ENCODE results near the gene PLEKHH3.

The PLEKHH3 gene

DNA sequence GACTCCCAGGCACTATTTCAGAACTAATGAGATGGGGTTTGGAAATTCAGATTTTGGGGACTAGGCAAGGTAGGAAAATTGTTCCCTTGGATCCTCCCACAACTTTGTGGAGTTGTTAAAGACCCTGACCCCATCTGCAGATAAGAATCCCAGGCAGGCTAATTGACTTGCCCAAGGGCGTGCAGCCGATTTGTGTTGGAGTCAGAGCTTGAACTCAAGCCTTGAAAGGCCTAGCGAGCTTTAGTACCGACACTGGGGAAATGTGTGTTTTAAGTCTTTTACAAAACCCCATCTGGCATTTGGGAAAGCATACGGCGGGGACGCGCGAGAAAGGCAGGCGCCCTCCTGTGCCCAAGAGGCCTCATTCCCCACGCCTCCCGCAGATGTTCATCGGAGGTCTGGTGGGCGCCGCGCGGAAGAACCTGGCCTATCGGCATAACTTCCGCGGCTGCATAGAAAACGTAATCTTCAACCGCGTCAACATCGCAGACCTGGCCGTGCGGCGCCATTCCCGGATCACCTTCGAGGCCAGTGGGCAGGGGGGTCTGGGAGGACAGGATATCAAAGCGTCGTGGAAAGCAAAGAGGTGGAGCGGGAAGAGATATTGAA, 9.8 kb upstream of the PLEKHH3 start:
- Histone ChIP-seq H4K20me1 (ENCODE audit: insufficient read depth, low read length) (no peaks in the 10 kb centered on the region), H3K9ac (ENCODE audit: low read length) (no peak overlapping the region), H3K9me3 (ENCODE audit: insufficient read depth, low read length) (no peaks in the 10 kb centered on the region), H3K27me3 (ENCODE audit: low read depth, low read length) (no peaks in the 10 kb centered on the region), H3K4me1 (ENCODE audit: low read length) (peaks cover 7% of the 10 kb centered on the region), H3K79me2 (ENCODE audit: low read length) (peaks cover 17% of the 10 kb centered on the region), H3K4me2 (ENCODE audit: low read length) (no peak overlapping the region), H3K36me3 (replicated peaks; ENCODE audit: low read depth, low read length) (peaks cover 45% of the 10 kb centered on the region), H2AFZ (ENCODE audit: low read depth, low read length) (no peak overlapping the region), H3K4me3 (ENCODE audit: low read length) (no peak overlapping the region), H3K27ac (ENCODE audit: low read length) (no peak overlapping the region)
- TF ChIP-seq EZH2phosphoT487 (IDR thresholded peaks at IDR 0.05; ENCODE audit: low read depth), result no peak
- TF ChIP-seq, protein P1, sequence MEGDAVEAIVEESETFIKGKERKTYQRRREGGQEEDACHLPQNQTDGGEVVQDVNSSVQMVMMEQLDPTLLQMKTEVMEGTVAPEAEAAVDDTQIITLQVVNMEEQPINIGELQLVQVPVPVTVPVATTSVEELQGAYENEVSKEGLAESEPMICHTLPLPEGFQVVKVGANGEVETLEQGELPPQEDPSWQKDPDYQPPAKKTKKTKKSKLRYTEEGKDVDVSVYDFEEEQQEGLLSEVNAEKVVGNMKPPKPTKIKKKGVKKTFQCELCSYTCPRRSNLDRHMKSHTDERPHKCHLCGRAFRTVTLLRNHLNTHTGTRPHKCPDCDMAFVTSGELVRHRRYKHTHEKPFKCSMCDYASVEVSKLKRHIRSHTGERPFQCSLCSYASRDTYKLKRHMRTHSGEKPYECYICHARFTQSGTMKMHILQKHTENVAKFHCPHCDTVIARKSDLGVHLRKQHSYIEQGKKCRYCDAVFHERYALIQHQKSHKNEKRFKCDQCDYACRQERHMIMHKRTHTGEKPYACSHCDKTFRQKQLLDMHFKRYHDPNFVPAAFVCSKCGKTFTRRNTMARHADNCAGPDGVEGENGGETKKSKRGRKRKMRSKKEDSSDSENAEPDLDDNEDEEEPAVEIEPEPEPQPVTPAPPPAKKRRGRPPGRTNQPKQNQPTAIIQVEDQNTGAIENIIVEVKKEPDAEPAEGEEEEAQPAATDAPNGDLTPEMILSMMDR (IDR thresholded peaks at IDR 0.05; ENCODE audit: low read depth, low read length), result no peak

DNA sequence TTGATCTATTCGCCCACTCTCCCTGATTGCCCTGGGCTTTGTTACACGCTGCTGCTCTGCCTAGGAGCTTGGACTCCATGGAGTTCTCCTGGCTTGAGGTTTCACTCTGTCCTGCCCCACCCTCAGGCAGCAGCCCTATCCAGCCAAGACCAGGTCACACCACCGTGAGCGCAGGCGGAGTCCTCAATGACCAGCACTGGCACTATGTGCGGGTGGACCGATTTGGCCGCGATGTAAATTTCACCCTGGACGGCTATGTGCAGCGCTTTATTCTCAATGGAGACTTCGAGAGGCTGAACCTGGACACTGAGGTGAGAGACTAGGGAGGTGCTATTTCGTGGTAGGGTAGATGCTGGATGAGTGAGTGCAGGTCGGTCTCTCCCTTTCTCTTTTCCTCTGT, 9.0 kb upstream of the PLEKHH3 start:
- no peaks in the 10 kb centered on the region for H3K27me3 ChIP-seq (ENCODE audit: low read depth, low read length)
- H3K4me2 ChIP-seq (ENCODE audit: low read length), result no peak overlapping the region
- TF ChIP-seq, protein P1 (IDR thresholded peaks at IDR 0.05; ENCODE audit: low read depth, low read length), result no peak
- TF ChIP-seq EZH2phosphoT487 (IDR thresholded peaks at IDR 0.05; ENCODE audit: low read depth), result no peak
- H2AFZ ChIP-seq (ENCODE audit: low read depth, low read length), result no peak overlapping the region
- peaks cover 45% of the 10 kb centered on the region for H3K36me3 ChIP-seq (replicated peaks; ENCODE audit: low read depth, low read length)
- no peak overlapping the region for H3K27ac ChIP-seq (ENCODE audit: low read length)
- H4K20me1 ChIP-seq (ENCODE audit: insufficient read depth, low read length), result no peaks in the 10 kb centered on the region
- H3K9ac ChIP-seq (ENCODE audit: low read length), result no peak overlapping the region
- peaks cover 21% of the 10 kb centered on the region for H3K79me2 ChIP-seq (ENCODE audit: low read length)
- no peaks in the 10 kb centered on the region for H3K9me3 ChIP-seq (ENCODE audit: insufficient read depth, low read length)
- peaks cover 14% of the 10 kb centered on the region for H3K4me1 ChIP-seq (ENCODE audit: low read length)
- no peak overlapping the region for H3K4me3 ChIP-seq (ENCODE audit: low read length)

DNA sequence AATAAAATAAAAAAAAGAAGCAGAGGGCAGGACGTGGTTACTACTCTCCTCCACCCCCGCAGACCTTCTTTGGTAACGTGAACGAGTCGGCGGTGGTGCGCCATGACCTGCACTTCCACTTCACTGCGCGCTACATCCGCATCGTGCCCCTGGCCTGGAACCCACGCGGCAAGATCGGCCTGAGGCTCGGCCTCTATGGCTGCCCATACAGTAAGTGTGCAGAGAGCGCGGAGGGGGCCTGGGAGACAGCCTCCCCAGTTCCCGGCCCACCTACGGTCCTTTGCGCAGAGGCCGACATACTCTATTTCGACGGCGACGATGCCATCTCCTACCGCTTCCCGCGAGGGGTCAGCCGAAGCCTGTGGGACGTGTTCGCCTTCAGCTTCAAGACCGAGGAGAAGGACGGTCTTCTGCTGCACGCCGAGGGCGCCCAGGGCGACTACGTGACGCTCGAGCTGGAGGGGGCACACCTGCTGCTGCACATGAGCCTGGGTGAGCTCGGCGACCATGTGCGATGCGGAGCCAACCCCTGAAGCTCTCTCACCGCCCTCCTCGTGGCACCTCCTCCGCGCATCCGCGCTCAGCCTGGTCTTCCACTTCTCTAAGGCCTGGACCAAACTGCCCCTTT, 8.2 kb upstream of the PLEKHH3 start:
- Histone ChIP-seq H3K9me3 (ENCODE audit: insufficient read depth, low read length) (no peaks in the 10 kb centered on the region), H3K79me2 (ENCODE audit: low read length) (peaks cover 27% of the 10 kb centered on the region), H4K20me1 (ENCODE audit: insufficient read depth, low read length) (no peaks in the 10 kb centered on the region), H3K27me3 (ENCODE audit: low read depth, low read length) (no peaks in the 10 kb centered on the region), H3K4me1 (ENCODE audit: low read length) (peaks cover 21% of the 10 kb centered on the region), H3K4me2 (ENCODE audit: low read length) (no peak overlapping the region), H3K9ac (ENCODE audit: low read length) (no peak overlapping the region), H3K27ac (ENCODE audit: low read length) (no peak overlapping the region), H2AFZ (ENCODE audit: low read depth, low read length) (no peak overlapping the region), H3K4me3 (ENCODE audit: low read length) (no peak overlapping the region), H3K36me3 (replicated peaks; ENCODE audit: low read depth, low read length) (peaks cover 39% of the 10 kb centered on the region)
- TF ChIP-seq, protein P1 (IDR thresholded peaks at IDR 0.05; ENCODE audit: low read depth, low read length), result no peak
- no peak for TF ChIP-seq EZH2phosphoT487 (IDR thresholded peaks at IDR 0.05; ENCODE audit: low read depth)

DNA sequence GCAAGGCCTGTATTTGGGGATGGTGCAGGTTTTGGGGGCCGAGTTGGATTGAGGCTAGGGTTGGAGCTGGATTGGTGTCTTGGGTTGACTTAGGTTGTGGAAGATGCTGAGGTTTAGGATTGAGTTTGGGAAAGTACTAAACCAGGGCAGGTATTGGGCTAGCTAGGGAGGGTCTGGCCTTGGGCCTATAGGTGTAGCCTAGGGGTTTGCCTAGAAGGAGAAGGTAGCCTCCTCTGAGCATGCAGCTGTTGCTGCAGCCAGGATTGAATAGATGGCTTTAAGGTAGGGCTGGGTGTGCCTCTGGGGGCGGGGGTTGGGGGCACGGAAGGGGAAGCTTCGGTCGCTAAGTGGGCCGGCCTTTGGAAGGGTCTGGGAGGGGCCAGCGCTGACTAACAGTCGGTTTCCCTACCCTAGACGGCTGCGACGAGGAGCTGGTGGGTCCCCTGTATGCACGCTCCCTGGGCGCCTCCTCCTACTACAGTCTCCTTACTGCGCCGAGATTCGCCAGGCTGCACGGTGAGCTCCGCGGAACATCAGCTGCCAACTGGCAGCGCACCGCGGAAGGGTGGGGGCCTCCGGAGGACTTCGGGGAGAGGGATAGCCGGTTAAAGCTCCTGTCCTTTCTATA, 6.7 kb upstream of the PLEKHH3 start:
- no peaks in the 10 kb centered on the region for H3K27me3 ChIP-seq (ENCODE audit: low read depth, low read length)
- H3K4me3 ChIP-seq (ENCODE audit: low read length), result peak overlapping the region; percentile 82
- no peaks in the 10 kb centered on the region for H3K9me3 ChIP-seq (ENCODE audit: insufficient read depth, low read length)
- H3K4me1 ChIP-seq (ENCODE audit: low read length), result peaks cover 35% of the 10 kb centered on the region
- H4K20me1 ChIP-seq (ENCODE audit: insufficient read depth, low read length), result no peaks in the 10 kb centered on the region
- peak overlapping the region; percentile 85 for H3K9ac ChIP-seq (ENCODE audit: low read length)
- H3K4me2 ChIP-seq (ENCODE audit: low read length), result peak overlapping the region; percentile 99
- peaks cover 27% of the 10 kb centered on the region for H3K36me3 ChIP-seq (replicated peaks; ENCODE audit: low read depth, low read length)
- H2AFZ ChIP-seq (ENCODE audit: low read depth, low read length), result no peak overlapping the region
- H3K79me2 ChIP-seq (ENCODE audit: low read length), result peaks cover 27% of the 10 kb centered on the region
- H3K27ac ChIP-seq (ENCODE audit: low read length), result peak overlapping the region; percentile 66
- TF ChIP-seq, protein P1 (IDR thresholded peaks at IDR 0.05; ENCODE audit: low read depth, low read length), result no peak
- no peak for TF ChIP-seq EZH2phosphoT487 (IDR thresholded peaks at IDR 0.05; ENCODE audit: low read depth)
